Measurements from ENCODE around the gene FBXL19.

- TF ChIP-seq POLR2A (IDR thresholded peaks at IDR 0.05) = no peak
- TF ChIP-seq, protein P1, sequence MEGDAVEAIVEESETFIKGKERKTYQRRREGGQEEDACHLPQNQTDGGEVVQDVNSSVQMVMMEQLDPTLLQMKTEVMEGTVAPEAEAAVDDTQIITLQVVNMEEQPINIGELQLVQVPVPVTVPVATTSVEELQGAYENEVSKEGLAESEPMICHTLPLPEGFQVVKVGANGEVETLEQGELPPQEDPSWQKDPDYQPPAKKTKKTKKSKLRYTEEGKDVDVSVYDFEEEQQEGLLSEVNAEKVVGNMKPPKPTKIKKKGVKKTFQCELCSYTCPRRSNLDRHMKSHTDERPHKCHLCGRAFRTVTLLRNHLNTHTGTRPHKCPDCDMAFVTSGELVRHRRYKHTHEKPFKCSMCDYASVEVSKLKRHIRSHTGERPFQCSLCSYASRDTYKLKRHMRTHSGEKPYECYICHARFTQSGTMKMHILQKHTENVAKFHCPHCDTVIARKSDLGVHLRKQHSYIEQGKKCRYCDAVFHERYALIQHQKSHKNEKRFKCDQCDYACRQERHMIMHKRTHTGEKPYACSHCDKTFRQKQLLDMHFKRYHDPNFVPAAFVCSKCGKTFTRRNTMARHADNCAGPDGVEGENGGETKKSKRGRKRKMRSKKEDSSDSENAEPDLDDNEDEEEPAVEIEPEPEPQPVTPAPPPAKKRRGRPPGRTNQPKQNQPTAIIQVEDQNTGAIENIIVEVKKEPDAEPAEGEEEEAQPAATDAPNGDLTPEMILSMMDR (IDR thresholded peaks at IDR 0.05 in 8 of 11, conservative IDR thresholded peaks at IDR 0.05 in 3 of 11) = no peak
- peak in 2 of 3 donors; percentile 8 to 59 for TF ChIP-seq POLR2AphosphoS5 (IDR thresholded peaks at IDR 0.05)
These were observed 57.1 kb downstream of the FBXL19 start for GRCh38 chr16:30980434-30980833.
